Measurements from ENCODE around the gene RAPGEFL1. TPM values are rescaled to one million over a fixed set of nuclear protein-coding genes. Genes with fewer than 3 reads are reported as not detected.

The RAPGEFL1 gene
- total RNA-seq, 1 donor from 2014 or later = 8.7 TPM

- no peak for DNase-seq (ENCODE audit: low spot score in 2 of 2)
- no peak overlapping the region for H3K27ac ChIP-seq
- H3K36me3 ChIP-seq = no peaks in the 10 kb centered on the region
- peaks cover 0 to 6% of the 10 kb centered on the region in 2 donors for H3K4me1 ChIP-seq
- no peak overlapping the region for H3K4me3 ChIP-seq
- no peaks in the 10 kb centered on the region for H3K27me3 ChIP-seq
- no peaks in the 10 kb centered on the region for H3K9me3 ChIP-seq
- intact Hi-C loops (cut with DNase I) = no loop called here
- TF ChIP-seq CTCF (IDR thresholded peaks at IDR 0.05) = no peak
These were observed 11.4 kb downstream of the RAPGEFL1 start for GRCh38 chr17:40188694-40189093.

GRCh38 chr17:40190197-40191021 is 13.1 kb downstream of the RAPGEFL1 start:
- DNase-seq (ENCODE audit: low spot score in 2 of 2) = no peak
- intact Hi-C loops (cut with DNase I) = loop anchor here (2.0 kb wide), 1 partner anchor 178 kb away; no protein-coding TSS in a partner anchor
- no peak overlapping the region for H3K27ac ChIP-seq
- no peaks in the 10 kb centered on the region for H3K36me3 ChIP-seq
- no peaks in the 10 kb centered on the region for H3K9me3 ChIP-seq
- TF ChIP-seq CTCF (IDR thresholded peaks at IDR 0.05) = peak in 2 of 3 experiments; percentile 6 to 26
- peak overlapping the region in 1 of 2 donors; percentile 64 for H3K4me3 ChIP-seq
- H3K4me1 ChIP-seq = peaks cover 0 to 6% of the 10 kb centered on the region in 2 donors
- H3K27me3 ChIP-seq = no peaks in the 10 kb centered on the region

- no peaks in the 10 kb centered on the region for H3K9me3 ChIP-seq
- no peaks in the 10 kb centered on the region for H3K36me3 ChIP-seq
- peaks cover 0 to 6% of the 10 kb centered on the region in 2 donors for H3K4me1 ChIP-seq
- peak overlapping the region; percentile 57 to 64 for H3K4me3 ChIP-seq
- H3K27ac ChIP-seq = peak overlapping the region in 1 of 2 donors; percentile 41
- intact Hi-C loops (cut with DNase I) = loop anchor here (2.0 kb wide), 1 partner anchor 179 kb away; no protein-coding TSS in a partner anchor
- H3K27me3 ChIP-seq = no peaks in the 10 kb centered on the region
- DNase-seq (ENCODE audit: low spot score in 2 of 2) = peak; percentile 31 to 87
- peak; percentile 58 to 65 (median 61) for TF ChIP-seq CTCF (IDR thresholded peaks at IDR 0.05)
These were observed 14.3 kb downstream of the RAPGEFL1 start for GRCh38 chr17:40191237-40192208.

- intact Hi-C loops (cut with DNase I) = no loop called here
- Histone ChIP-seq H3K27ac (no peak overlapping the region), H3K4me3 (no peak overlapping the region), H3K27me3 (no peaks in the 10 kb centered on the region), H3K36me3 (no peaks in the 10 kb centered on the region), H3K9me3 (no peaks in the 10 kb centered on the region), H3K4me1 (peaks cover 0 to 6% of the 10 kb centered on the region in 2 donors)
- DNase-seq (ENCODE audit: low spot score in 2 of 2) = no peak
- no peak for TF ChIP-seq CTCF (IDR thresholded peaks at IDR 0.05)
These were observed 15.7 kb downstream of the RAPGEFL1 start for GRCh38 chr17:40192961-40193360.

- DNase-seq (ENCODE audit: low spot score in 2 of 2) = no peak
- Histone ChIP-seq H3K9me3 (no peaks in the 10 kb centered on the region), H3K27me3 (no peaks in the 10 kb centered on the region), H3K4me1 (peaks cover 0 to 6% of the 10 kb centered on the region in 2 donors), H3K36me3 (no peaks in the 10 kb centered on the region), H3K27ac (no peak overlapping the region), H3K4me3 (no peak overlapping the region)
- intact Hi-C loops (cut with DNase I) = no loop called here
- TF ChIP-seq CTCF (IDR thresholded peaks at IDR 0.05) = no peak
These were observed 17.6 kb downstream of the RAPGEFL1 start for GRCh38 chr17:40194821-40195220.

All from ascending aorta (tissue), 2 donors.